OCI-LY3 (cell line): ENCODE measurements around the gene R3HDM1.

ENCODE experiments used
- EZH2phosphoT487 ChIP-seq: fragments of 200-600 bp; shearing (Covaris generic); IDR thresholded peaks from 2 replicates; pipeline ENCODE4 v1.6.1; 2018; ENCODE audit warnings: antibody characterized with exemption, mixed run types, low read depth
- TF ChIP-seq, protein P1 (sequence below): fragments of 200-600, 300-600 bp; sonication (generic); IDR thresholded peaks from 2 replicates; pipeline ENCODE4 v1.5.1; 2014; ENCODE audit warnings: antibody characterized with exemption, low read length, low read depth

DNA sequence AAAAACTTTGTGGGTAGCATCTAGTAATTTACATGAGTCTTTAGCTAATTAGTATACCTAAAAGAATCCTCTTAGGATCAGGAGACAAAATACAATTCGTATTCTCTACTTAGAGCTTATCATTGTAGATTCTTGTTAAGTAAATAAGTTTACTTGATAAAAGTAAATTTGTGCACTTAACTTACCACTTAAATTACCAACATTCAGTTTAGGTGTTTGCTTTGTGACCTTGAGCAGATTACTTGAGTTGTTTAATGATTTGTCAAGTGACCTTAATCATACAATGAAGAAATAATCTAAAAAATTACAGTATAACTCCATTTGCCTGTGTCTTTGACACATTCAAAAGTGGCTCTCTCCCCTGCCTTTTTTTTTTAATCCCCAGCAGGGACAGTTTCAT, 143.2 kb downstream of the R3HDM1 start:
- TF ChIP-seq, protein P1, sequence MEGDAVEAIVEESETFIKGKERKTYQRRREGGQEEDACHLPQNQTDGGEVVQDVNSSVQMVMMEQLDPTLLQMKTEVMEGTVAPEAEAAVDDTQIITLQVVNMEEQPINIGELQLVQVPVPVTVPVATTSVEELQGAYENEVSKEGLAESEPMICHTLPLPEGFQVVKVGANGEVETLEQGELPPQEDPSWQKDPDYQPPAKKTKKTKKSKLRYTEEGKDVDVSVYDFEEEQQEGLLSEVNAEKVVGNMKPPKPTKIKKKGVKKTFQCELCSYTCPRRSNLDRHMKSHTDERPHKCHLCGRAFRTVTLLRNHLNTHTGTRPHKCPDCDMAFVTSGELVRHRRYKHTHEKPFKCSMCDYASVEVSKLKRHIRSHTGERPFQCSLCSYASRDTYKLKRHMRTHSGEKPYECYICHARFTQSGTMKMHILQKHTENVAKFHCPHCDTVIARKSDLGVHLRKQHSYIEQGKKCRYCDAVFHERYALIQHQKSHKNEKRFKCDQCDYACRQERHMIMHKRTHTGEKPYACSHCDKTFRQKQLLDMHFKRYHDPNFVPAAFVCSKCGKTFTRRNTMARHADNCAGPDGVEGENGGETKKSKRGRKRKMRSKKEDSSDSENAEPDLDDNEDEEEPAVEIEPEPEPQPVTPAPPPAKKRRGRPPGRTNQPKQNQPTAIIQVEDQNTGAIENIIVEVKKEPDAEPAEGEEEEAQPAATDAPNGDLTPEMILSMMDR, result no peak
- no peak for TF ChIP-seq EZH2phosphoT487
